Erythroblast (primary cell): ENCODE results near the gene FAM170B.

Experiments used
- GATA1 ChIP-seq: IDR thresholded peaks from 2 replicates; pipeline ENCODE4 v1.6.1; 2011; ENCODE audit warnings: low read depth, mild to moderate bottlenecking, control low read depth, low read length, moderate library complexity
- POLR2A ChIP-seq: IDR thresholded peaks from 2 replicates; pipeline ENCODE4 v1.6.1; 2011; ENCODE audit warnings: mild to moderate bottlenecking, low read length

GRCh38 chr10:49180444-49180860 lies 46.6 kb upstream of the FAM170B start:
- TF ChIP-seq POLR2A (no peak), GATA1 (no peak)
